Stimulated activated memory B cell treated with anti-CD40 and anti-IgM and Interleukin-4, amounts not matched to agents 10 μg/mL and 1 μg/mL and 100 μg/mL, for 72 hours (primary cell): ENCODE data around the gene PPP2R2D.
"Not testable (repeated sequence)": the region's sequence is repeated elsewhere in the genome, so short reads cannot be mapped to it uniquely, and the experiment has no call there.

ENCODE experiments used
- ATAC-seq: fragments of 150-1000 bp; cut with Tn5 transposase; 2 replicates; pipeline ENCODE4 v1.10.0; 2021
- H3K27ac Mint-ChIP-seq: one replicate; pipeline ENCODE4 v1.8.0; 2022; ENCODE audit warnings: mild to moderate bottlenecking, mixed read lengths
- H3K27me3 Mint-ChIP-seq: one replicate; pipeline ENCODE4 v1.8.0; 2022; ENCODE audit warnings: mixed read lengths
- H3K36me3 Mint-ChIP-seq: one replicate; pipeline ENCODE4 v1.8.0; 2022; ENCODE audit warnings: mixed read lengths
- H3K4me1 Mint-ChIP-seq: one replicate; pipeline ENCODE4 v1.8.0; 2022; ENCODE audit warnings: mixed read lengths
- H3K4me3 Mint-ChIP-seq: one replicate; pipeline ENCODE4 v1.8.0; 2022; ENCODE audit warnings: mild to moderate bottlenecking, moderate library complexity, mixed read lengths
- H3K9me3 Mint-ChIP-seq: one replicate; pipeline ENCODE4 v1.8.0; 2022; ENCODE audit warnings: mixed read lengths

Gene PPP2R2D

GRCh38 chr10:131906269-131906639, 5.4 kb downstream of the PPP2R2D start:
- Mint-ChIP-seq H3K4me3 (no peak overlapping the region), H3K36me3 (peaks cover 18% of the 10 kb centered on the region), H3K27ac (no peak overlapping the region), H3K27me3 (no peaks in the 10 kb centered on the region), H3K4me1 (peaks cover 61% of the 10 kb centered on the region), H3K9me3 (no peaks in the 10 kb centered on the region)
- no peak for ATAC-seq

GRCh38 chr10:131907679-131908078, 6.9 kb downstream of the PPP2R2D start:
- no peak overlapping the region for H3K4me3 Mint-ChIP-seq
- no peak for ATAC-seq
- H3K27ac Mint-ChIP-seq = peak overlapping the region; percentile 34
- peaks cover 55% of the 10 kb centered on the region for H3K4me1 Mint-ChIP-seq
- H3K36me3 Mint-ChIP-seq = peaks cover 27% of the 10 kb centered on the region
- H3K27me3 Mint-ChIP-seq = no peaks in the 10 kb centered on the region
- H3K9me3 Mint-ChIP-seq = peaks cover under 1% of the 10 kb centered on the region

GRCh38 chr10:131908151-131908550, 7.3 kb downstream of the PPP2R2D start:
- ATAC-seq = no peak
- H3K4me3 Mint-ChIP-seq = no peak overlapping the region
- peaks cover 2% of the 10 kb centered on the region for H3K9me3 Mint-ChIP-seq
- peaks cover 31% of the 10 kb centered on the region for H3K36me3 Mint-ChIP-seq
- peak overlapping the region; percentile 34 for H3K27ac Mint-ChIP-seq
- no peaks in the 10 kb centered on the region for H3K27me3 Mint-ChIP-seq
- peaks cover 52% of the 10 kb centered on the region for H3K4me1 Mint-ChIP-seq

GRCh38 chr10:131909014-131909808, 8.4 kb downstream of the PPP2R2D start:
- Mint-ChIP-seq H3K4me3 (no peak overlapping the region), H3K27ac (no peak overlapping the region), H3K27me3 (no peaks in the 10 kb centered on the region), H3K36me3 (peaks cover 26% of the 10 kb centered on the region), H3K4me1 (peaks cover 51% of the 10 kb centered on the region), H3K9me3 (peaks cover 2% of the 10 kb centered on the region)
- ATAC-seq = no peak

- Mint-ChIP-seq H3K9me3 (peaks cover 2% of the 10 kb centered on the region), H3K36me3 (peaks cover 26% of the 10 kb centered on the region), H3K4me3 (no peak overlapping the region), H3K27me3 (no peaks in the 10 kb centered on the region), H3K27ac (no peak overlapping the region), H3K4me1 (peaks cover 49% of the 10 kb centered on the region)
- no peak for ATAC-seq
Measured at GRCh38 chr10:131909929-131910328, 9.1 kb downstream of the PPP2R2D start.

GRCh38 chr10:131910663-131911314, 10.0 kb downstream of the PPP2R2D start:
- H3K27ac Mint-ChIP-seq = no peak overlapping the region

GRCh38 chr10:131911451-131911850, 10.6 kb downstream of the PPP2R2D start:
- ATAC-seq = no peak

More at GRCh38 chr10:131910663-131911314, 10.0 kb downstream of the PPP2R2D start:
- no peak overlapping the region for H3K4me3 Mint-ChIP-seq
- H3K27me3 Mint-ChIP-seq = no peaks in the 10 kb centered on the region
- peaks cover 2% of the 10 kb centered on the region for H3K9me3 Mint-ChIP-seq
- ATAC-seq = no peak
- peaks cover 26% of the 10 kb centered on the region for H3K36me3 Mint-ChIP-seq
- peaks cover 44% of the 10 kb centered on the region for H3K4me1 Mint-ChIP-seq

GRCh38 chr10:131912620-131913019, 11.8 kb downstream of the PPP2R2D start:
- Mint-ChIP-seq H3K27ac (no peak overlapping the region), H3K9me3 (peaks cover 2% of the 10 kb centered on the region), H3K4me1 (peaks cover 52% of the 10 kb centered on the region), H3K27me3 (no peaks in the 10 kb centered on the region), H3K36me3 (peaks cover 26% of the 10 kb centered on the region), H3K4me3 (no peak overlapping the region)
- ATAC-seq = no peak

More at GRCh38 chr10:131911451-131911850, 10.6 kb downstream of the PPP2R2D start:
- H3K36me3 Mint-ChIP-seq = peaks cover 23% of the 10 kb centered on the region
- H3K27ac Mint-ChIP-seq = no peak overlapping the region
- peaks cover 2% of the 10 kb centered on the region for H3K9me3 Mint-ChIP-seq
- no peak overlapping the region for H3K4me3 Mint-ChIP-seq
- no peaks in the 10 kb centered on the region for H3K27me3 Mint-ChIP-seq
- H3K4me1 Mint-ChIP-seq = peaks cover 46% of the 10 kb centered on the region

GRCh38 chr10:131915484-131915883, 14.7 kb downstream of the PPP2R2D start:
- Mint-ChIP-seq H3K9me3 (peaks cover 2% of the 10 kb centered on the region), H3K27ac (no peak overlapping the region), H3K36me3 (peaks cover 42% of the 10 kb centered on the region), H3K27me3 (no peaks in the 10 kb centered on the region), H3K4me3 (no peak overlapping the region), H3K4me1 (peaks cover 62% of the 10 kb centered on the region)
- no peak for ATAC-seq

- Mint-ChIP-seq H3K27me3 (no peaks in the 10 kb centered on the region), H3K9me3 (peaks cover 2% of the 10 kb centered on the region), H3K4me3 (no peak overlapping the region), H3K36me3 (peaks cover 46% of the 10 kb centered on the region), H3K27ac (peak overlapping the region; percentile 13), H3K4me1 (peaks cover 69% of the 10 kb centered on the region)
- no peak for ATAC-seq
Measured at GRCh38 chr10:131915990-131916766, 15.4 kb downstream of the PPP2R2D start.

GRCh38 chr10:131916767-131917160, 16.0 kb downstream of the PPP2R2D start:
- not testable (repeated sequence) for H3K4me3 Mint-ChIP-seq, H3K9me3 Mint-ChIP-seq, ATAC-seq, H3K27me3 Mint-ChIP-seq
- Mint-ChIP-seq H3K27ac (peak overlapping the region; percentile 13), H3K36me3 (peaks cover 51% of the 10 kb centered on the region), H3K4me1 (peaks cover 75% of the 10 kb centered on the region)

- H3K27me3 Mint-ChIP-seq, ATAC-seq, H3K9me3 Mint-ChIP-seq, H3K4me3 Mint-ChIP-seq: not testable (repeated sequence)
- peaks cover 44% of the 10 kb centered on the region for H3K36me3 Mint-ChIP-seq
- peaks cover 72% of the 10 kb centered on the region for H3K4me1 Mint-ChIP-seq
- H3K27ac Mint-ChIP-seq = peak overlapping the region; percentile 13
Measured at GRCh38 chr10:131917496-131917895, 16.7 kb downstream of the PPP2R2D start.

GRCh38 chr10:131919461-131919860, 18.7 kb downstream of the PPP2R2D start:
- not testable (repeated sequence) for H3K9me3 Mint-ChIP-seq, ATAC-seq, H3K4me3 Mint-ChIP-seq, H3K27me3 Mint-ChIP-seq
- Mint-ChIP-seq H3K36me3 (peaks cover 44% of the 10 kb centered on the region), H3K4me1 (peaks cover 68% of the 10 kb centered on the region), H3K27ac (peak overlapping the region; percentile 79)

GRCh38 chr10:131920151-131920550, 19.3 kb downstream of the PPP2R2D start:
- peaks cover 44% of the 10 kb centered on the region for H3K36me3 Mint-ChIP-seq
- no peaks in the 10 kb centered on the region for H3K27me3 Mint-ChIP-seq

GRCh38 chr10:131920693-131921092, 19.9 kb downstream of the PPP2R2D start:
- peaks cover 72% of the 10 kb centered on the region for H3K4me1 Mint-ChIP-seq
- H3K27me3 Mint-ChIP-seq = no peaks in the 10 kb centered on the region

More at GRCh38 chr10:131920151-131920550, 19.3 kb downstream of the PPP2R2D start:
- H3K27ac Mint-ChIP-seq = peak overlapping the region; percentile 79
- ATAC-seq = no peak
- H3K4me3 Mint-ChIP-seq = no peak overlapping the region
- H3K4me1 Mint-ChIP-seq = peaks cover 69% of the 10 kb centered on the region
- H3K9me3 Mint-ChIP-seq = peaks cover 6% of the 10 kb centered on the region

More at GRCh38 chr10:131920693-131921092, 19.9 kb downstream of the PPP2R2D start:
- Mint-ChIP-seq H3K36me3 (peaks cover 44% of the 10 kb centered on the region), H3K4me3 (no peak overlapping the region), H3K9me3 (peaks cover 7% of the 10 kb centered on the region), H3K27ac (peak overlapping the region; percentile 79)
- ATAC-seq = no peak
